Cerebellar cortex (tissue), 1 donor: ENCODE data around the gene DUSP22.

Experiments
- DNase-seq: peaks from one replicate; pipeline ENCODE4 v3.0.0-alpha.2; 2015; ENCODE audit warnings: low spot score

DUSP22 gene

DNA sequence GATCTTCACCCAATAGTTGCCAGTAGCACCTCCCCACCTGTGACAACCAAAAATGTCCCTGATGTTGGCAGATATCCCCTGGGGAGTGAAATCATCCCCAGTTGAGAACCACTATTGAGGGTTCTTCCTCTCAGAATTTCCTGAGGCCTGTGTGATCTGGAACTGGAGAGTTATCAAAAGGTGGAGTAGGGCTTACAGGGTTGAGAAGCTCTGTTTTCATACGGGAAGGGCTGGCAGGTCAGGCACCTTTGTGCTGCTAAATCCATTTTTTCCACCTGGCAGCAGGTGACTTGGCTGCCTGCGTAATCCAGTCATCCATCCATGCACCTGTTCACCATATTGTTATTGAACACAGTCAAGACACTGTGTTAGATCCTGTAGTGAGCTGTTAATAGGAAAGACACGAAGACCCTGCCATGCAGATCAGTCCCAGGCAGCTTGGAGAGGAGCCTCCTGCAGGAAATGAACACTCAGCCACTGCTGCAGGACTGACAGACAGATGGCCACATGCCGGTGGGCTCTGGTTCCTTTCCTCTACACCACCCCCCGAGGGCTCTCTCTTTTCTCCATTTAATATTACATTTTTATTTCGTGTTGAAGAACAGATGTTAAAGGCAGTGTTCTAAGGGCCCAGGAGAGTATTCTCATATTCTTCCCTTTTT is 5.4 kb downstream of the DUSP22 start:
- DNase-seq: no peak

GRCh38 chr6:298233-299103 is 6.2 kb downstream of the DUSP22 start:
- DNase-seq: no peak

- DNase-seq: no peak
Measured at GRCh38 chr6:299104-299980, 7.1 kb downstream of the DUSP22 start.

- DNase-seq: no peak
Measured at GRCh38 chr6:300026-300425, 7.7 kb downstream of the DUSP22 start.

DNA sequence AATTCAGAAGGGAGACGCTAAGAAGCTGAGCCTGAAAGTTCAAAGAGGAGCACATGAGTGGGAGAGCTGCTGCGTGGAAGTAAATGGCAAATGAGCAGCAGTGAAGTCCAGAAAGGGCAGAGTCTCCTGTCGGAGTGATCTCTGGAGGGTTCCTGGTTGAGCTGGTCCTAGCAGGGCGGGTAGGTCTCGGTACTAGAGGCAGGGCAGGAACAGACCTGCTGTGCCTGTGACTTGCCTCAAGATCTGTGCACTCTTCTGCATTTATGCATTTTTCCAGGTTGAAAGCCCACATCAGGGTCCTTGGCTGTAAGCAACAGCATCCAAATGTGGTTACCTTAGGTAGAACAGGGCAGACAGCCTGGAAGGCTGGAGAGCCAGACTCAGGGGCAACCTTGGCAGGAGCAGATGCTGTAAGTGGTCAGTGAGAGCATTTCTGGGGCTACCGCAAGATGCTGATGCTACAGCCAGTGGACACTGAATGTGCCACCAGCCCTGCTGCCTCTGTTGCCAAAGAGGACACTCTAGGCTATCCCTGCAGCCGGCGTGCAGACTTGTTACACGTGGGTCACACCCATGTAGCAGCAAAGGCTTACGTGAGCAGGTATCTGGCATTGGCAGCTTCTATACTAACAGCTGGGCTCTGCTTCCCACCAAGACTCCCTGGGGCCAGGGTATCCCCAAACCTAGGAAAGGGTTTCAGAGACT is 8.4 kb downstream of the DUSP22 start:
- DNase-seq: no peak

DNA sequence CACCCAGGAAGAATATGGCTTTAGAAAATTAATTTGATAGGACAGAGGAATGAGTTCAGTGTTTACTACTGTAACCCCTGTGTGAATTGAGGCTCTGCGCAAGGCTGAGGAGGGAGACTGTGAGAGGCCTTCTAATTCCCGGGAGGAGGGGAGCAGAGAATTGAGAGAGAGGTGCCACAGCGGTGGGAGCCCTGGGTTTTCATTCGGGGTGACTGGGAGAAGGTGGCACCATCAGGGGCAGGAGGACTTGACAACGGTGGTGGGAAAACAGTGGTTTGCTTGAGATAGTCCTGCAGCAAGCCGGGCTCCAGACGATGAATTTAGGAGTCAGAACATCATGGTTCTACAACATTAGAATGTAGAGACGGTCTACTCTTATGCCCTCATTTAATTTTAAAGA is 9.2 kb downstream of the DUSP22 start:
- no peak for DNase-seq

- DNase-seq: no peak
Measured at GRCh38 chr6:301929-302705, 9.8 kb downstream of the DUSP22 start.

- DNase-seq: no peak
Measured at GRCh38 chr6:302760-303159, 10.5 kb downstream of the DUSP22 start.

DNA sequence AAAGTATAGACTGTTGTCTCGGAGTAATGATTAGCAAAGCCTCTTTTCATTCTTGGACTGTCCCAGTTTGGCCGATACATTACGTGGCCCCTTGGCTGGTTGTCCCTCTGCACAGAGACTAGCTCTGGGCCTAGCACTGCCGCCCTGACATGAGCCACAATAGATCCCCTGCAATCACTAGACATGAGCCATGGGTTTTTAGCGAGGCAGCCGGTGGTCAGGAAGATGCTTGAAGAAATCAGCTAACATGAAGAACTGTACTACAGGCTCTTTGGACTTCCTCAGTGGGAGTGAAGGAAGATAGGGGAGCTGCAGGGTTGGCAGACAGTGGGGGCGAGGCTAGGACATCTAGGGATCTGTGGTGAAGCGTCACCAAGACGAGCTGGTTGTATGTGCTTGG is 11.0 kb downstream of the DUSP22 start:
- DNase-seq: no peak

GRCh38 chr6:303948-304558 is 11.8 kb downstream of the DUSP22 start:
- no peak for DNase-seq

- DNase-seq: no peak
Measured at GRCh38 chr6:304833-305370, 12.6 kb downstream of the DUSP22 start.

GRCh38 chr6:305371-306206 is 13.3 kb downstream of the DUSP22 start:
- DNase-seq: no peak

- no peak for DNase-seq
Measured at GRCh38 chr6:306641-307061, 14.4 kb downstream of the DUSP22 start.

- no peak for DNase-seq
Measured at GRCh38 chr6:307065-307814, 15.0 kb downstream of the DUSP22 start.

- DNase-seq: no peak
Measured at GRCh38 chr6:307874-308273, 15.6 kb downstream of the DUSP22 start.

GRCh38 chr6:308307-308706 is 16.0 kb downstream of the DUSP22 start:
- DNase-seq: no peak

- no peak for DNase-seq
Measured at GRCh38 chr6:308768-309167, 16.5 kb downstream of the DUSP22 start.

DNA sequence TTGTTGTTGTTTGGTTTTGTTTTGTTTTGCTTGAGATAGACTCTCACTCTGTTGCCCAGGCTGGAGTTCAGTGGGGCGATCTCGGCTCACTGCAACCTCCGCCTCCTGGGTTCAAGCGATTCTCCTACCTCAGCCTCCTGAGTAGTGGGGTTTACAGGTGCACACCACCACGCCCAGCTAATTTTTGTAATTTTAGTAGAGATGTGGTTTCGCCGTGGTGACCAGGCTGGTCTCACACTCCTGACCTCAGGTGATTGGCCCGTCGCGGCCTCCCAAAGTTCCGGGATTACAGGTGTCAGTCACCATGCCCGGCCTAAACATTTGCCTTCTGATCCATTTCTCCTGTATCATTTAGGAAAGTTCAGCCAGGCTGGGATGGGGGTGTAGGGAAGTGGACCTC is 17.7 kb downstream of the DUSP22 start:
- no peak for DNase-seq

DNA sequence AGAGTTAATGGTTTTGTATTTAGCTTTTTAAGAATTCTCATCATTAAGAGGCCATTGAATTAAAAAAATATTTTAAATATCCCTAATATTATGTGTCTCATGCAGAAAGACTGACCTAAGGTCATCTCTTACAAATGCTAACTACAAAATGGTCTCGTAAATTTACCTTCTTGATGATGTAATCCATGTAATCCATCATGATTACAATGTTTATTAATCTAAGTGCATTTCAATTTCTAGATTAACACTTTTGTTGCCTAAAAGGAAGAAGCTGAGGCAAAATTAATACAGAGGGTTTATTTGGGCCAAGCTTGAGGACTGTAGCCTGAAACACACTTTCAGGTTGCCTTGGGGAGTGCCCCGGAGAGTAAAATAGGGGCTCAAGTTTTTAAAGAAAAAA is 18.4 kb downstream of the DUSP22 start:
- DNase-seq: no peak
